Endodermal cell (in vitro differentiated cells): Measurements from ENCODE around the gene HAUS1. TPM values are rescaled to one million over a fixed set of nuclear protein-coding genes. Genes with fewer than 3 reads are reported as not detected.

Source experiments
- DNase-seq: peaks from one replicate; pipeline ENCODE4 v3.0.0-alpha.2; 2017
- H3K27ac ChIP-seq: 2 replicates; pipeline ENCODE4 v1.5.1; 2013; ENCODE audit warnings: mild to moderate bottlenecking, low read depth, low read length, moderate library complexity
- H3K27me3 ChIP-seq: 2 replicates; pipeline ENCODE4 v1.6.1; 2013; ENCODE audit warnings: mild to moderate bottlenecking, low read length, moderate library complexity; ENCODE audit not compliant: insufficient read depth, control insufficient read depth, poor library complexity, severe bottlenecking
- H3K36me3 ChIP-seq: 2 replicates; pipeline ENCODE4 v1.7.0; 2013; ENCODE audit warnings: mild to moderate bottlenecking, low read length, moderate library complexity; ENCODE audit not compliant: control insufficient read depth, insufficient read depth
- H3K4me1 ChIP-seq: one replicate; pipeline ENCODE4 v1.7.0; 2013; ENCODE audit warnings: low read length; ENCODE audit not compliant: control insufficient read depth, insufficient read depth
- H3K4me3 ChIP-seq: 2 replicates; pipeline ENCODE4 v1.5.1; 2013; ENCODE audit warnings: mild to moderate bottlenecking, low read length, moderate library complexity
- H3K9ac ChIP-seq: 2 replicates; pipeline ENCODE4 v1.6.1; 2013; ENCODE audit warnings: mild to moderate bottlenecking, low read length, moderate library complexity; ENCODE audit not compliant: poor library complexity, severe bottlenecking; ENCODE audit errors: extremely low read depth
- H3K9me3 ChIP-seq: 2 replicates; pipeline ENCODE4 v1.6.1; 2013; ENCODE audit warnings: mild to moderate bottlenecking, low read length, moderate library complexity; ENCODE audit not compliant: control insufficient read depth
- H3K27ac Mint-ChIP-seq: 2 replicates; pipeline ENCODE4 v1.8.0; 2020; ENCODE audit warnings: mixed read lengths
- H3K27me3 Mint-ChIP-seq: 2 replicates; pipeline ENCODE4 v1.8.0; 2021; ENCODE audit warnings: mild to moderate bottlenecking, mixed read lengths; ENCODE audit not compliant: insufficient read depth
- H3K36me3 Mint-ChIP-seq: 2 replicates; pipeline ENCODE4 v1.8.0; 2020; ENCODE audit warnings: low read depth, mixed read lengths
- H3K4me1 Mint-ChIP-seq: 2 replicates; pipeline ENCODE4 v1.8.0; 2020; ENCODE audit warnings: mixed read lengths
- H3K4me3 Mint-ChIP-seq: 2 replicates; pipeline ENCODE4 v1.8.0; 2020; ENCODE audit warnings: mild to moderate bottlenecking, moderate library complexity, mixed read lengths
- H3K9me3 Mint-ChIP-seq: 2 replicates; pipeline ENCODE4 v1.8.0; 2020; ENCODE audit warnings: mild to moderate bottlenecking, mixed read lengths
- WGBS, 2 experiments: methylation state at CpG; one replicate each; pipeline versions ENCODE4 v1.1.5 to v1.1.7; 2013; ENCODE audit warnings: missing lambda C conversion rate in 2 of 2, mixed read lengths in 1 of 2; ENCODE audit not compliant: insufficient coverage in 1 of 2, insufficient read length in 1 of 2; 5-methylcytosine and 5-hydroxymethylcytosine counted together
- total RNA-seq, 2 donors: library from RNA; stranded (reverse); fragmentation: NEBNext Ultra II Directional in 1 of 2; extraction: Animal tissue kit (Norgen Biotek cat#: 25700) in 1 of 2; gene quantifications; 2 replicates in 1 of 2; 3 replicates in 1 of 2; pipeline ENCODE4 v1.2.1, GENCODE V29; 2021
- TF ChIP-seq, protein P1 (sequence below): fragments of 200-600 bp; sonication (generic); conservative IDR thresholded peaks from 2 replicates; pipeline ENCODE4 v1.5.0; 2021; ENCODE audit warnings: antibody characterized with exemption, mild to moderate bottlenecking

HAUS1 gene
- total RNA-seq, 2 donors from 2014 or later: 80.1 to 130 TPM

DNA sequence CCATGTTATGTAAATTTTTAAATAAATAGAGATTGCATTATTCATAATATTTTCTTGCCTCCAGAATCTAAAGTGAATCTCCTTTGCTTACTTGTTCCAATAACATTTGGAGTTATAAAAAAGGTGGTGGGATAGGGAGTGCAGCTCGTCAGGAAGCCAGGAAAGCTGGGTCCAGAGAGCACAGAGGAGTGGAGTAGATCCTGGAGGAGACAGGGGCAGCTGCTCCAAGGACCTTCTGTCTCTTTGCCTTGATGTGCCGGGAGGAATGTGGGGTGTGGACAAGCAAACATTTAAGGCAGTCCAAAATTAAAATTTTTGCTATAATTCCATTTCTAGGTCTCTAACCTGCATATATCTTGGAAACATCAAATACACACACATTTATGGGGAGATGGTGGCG lies 29.3 kb downstream of the HAUS1 start:
- no peak for DNase-seq
- no peaks in the 10 kb centered on the region for H3K9me3 Mint-ChIP-seq
- no peaks in the 10 kb centered on the region for H3K4me1 ChIP-seq
- H3K4me1 Mint-ChIP-seq: peaks cover 8% of the 10 kb centered on the region
- peaks cover 21% of the 10 kb centered on the region for H3K36me3 Mint-ChIP-seq
- H3K27me3 ChIP-seq: no peaks in the 10 kb centered on the region
- WGBS, 2 experiments: 91 to 100% methylated on average over 1 to 3 of the region's 3 CpGs
- no peak overlapping the region for H3K9ac ChIP-seq
- H3K4me3 ChIP-seq: no peak overlapping the region
- no peaks in the 10 kb centered on the region for H3K9me3 ChIP-seq
- no peak overlapping the region for H3K27ac Mint-ChIP-seq
- H3K27me3 Mint-ChIP-seq: no peaks in the 10 kb centered on the region
- no peak overlapping the region for H3K27ac ChIP-seq
- TF ChIP-seq, protein P1, sequence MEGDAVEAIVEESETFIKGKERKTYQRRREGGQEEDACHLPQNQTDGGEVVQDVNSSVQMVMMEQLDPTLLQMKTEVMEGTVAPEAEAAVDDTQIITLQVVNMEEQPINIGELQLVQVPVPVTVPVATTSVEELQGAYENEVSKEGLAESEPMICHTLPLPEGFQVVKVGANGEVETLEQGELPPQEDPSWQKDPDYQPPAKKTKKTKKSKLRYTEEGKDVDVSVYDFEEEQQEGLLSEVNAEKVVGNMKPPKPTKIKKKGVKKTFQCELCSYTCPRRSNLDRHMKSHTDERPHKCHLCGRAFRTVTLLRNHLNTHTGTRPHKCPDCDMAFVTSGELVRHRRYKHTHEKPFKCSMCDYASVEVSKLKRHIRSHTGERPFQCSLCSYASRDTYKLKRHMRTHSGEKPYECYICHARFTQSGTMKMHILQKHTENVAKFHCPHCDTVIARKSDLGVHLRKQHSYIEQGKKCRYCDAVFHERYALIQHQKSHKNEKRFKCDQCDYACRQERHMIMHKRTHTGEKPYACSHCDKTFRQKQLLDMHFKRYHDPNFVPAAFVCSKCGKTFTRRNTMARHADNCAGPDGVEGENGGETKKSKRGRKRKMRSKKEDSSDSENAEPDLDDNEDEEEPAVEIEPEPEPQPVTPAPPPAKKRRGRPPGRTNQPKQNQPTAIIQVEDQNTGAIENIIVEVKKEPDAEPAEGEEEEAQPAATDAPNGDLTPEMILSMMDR: no peak
- peaks cover 19% of the 10 kb centered on the region for H3K36me3 ChIP-seq
- H3K4me3 Mint-ChIP-seq: no peak overlapping the region

DNA sequence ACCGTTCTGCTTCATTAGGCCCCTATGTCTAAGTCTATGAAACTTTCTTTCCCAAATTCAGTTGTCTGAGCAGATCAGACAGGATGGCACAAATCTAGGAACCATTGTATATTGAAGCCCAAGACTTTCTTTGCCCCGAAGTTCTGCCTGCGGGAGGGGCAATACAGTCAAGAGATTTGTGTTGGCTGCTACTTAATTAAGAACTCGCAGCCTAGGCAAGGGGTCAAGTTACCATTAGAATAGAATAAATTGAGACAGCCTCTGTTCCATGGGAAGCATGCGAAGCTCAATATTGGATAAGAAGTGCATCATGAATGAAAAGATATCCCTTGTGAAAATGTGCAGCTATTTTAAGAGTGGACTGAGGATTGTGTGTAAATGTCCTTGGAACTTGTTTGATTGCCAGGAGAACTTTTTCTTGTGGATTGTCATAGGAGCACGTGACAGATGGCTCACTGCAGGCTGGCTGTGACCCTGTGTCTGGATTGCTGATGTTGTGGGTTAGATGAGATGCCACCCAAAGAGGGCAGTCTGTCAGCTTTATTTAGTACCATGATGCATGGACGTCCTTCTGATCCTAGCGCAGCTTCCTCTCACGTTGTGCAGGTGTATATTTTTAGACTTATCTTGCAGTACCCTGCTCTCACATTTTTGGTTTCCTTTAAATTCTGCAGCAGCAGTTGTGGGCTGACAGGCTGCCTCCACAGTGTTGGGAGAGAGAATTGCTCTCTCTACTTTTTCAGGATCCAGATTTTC lies 30.9 kb downstream of the HAUS1 start:
- no peak overlapping the region for H3K4me3 ChIP-seq
- Mint-ChIP-seq H3K4me1 (peaks cover 8% of the 10 kb centered on the region), H3K4me3 (no peak overlapping the region), H3K27ac (peak overlapping the region; percentile 8), H3K36me3 (peaks cover 8% of the 10 kb centered on the region), H3K27me3 (no peaks in the 10 kb centered on the region), H3K9me3 (no peaks in the 10 kb centered on the region)
- no peaks in the 10 kb centered on the region for H3K9me3 ChIP-seq
- H3K27ac ChIP-seq: no peak overlapping the region
- no peaks in the 10 kb centered on the region for H3K4me1 ChIP-seq
- 81% methylated on average over 9 of the region's 9 CpGs for WGBS, 2 experiments
- TF ChIP-seq, protein P1: no peak
- peaks cover 3% of the 10 kb centered on the region for H3K36me3 ChIP-seq
- H3K27me3 ChIP-seq: no peaks in the 10 kb centered on the region
- no peak overlapping the region for H3K9ac ChIP-seq
- DNase-seq: no peak

DNA sequence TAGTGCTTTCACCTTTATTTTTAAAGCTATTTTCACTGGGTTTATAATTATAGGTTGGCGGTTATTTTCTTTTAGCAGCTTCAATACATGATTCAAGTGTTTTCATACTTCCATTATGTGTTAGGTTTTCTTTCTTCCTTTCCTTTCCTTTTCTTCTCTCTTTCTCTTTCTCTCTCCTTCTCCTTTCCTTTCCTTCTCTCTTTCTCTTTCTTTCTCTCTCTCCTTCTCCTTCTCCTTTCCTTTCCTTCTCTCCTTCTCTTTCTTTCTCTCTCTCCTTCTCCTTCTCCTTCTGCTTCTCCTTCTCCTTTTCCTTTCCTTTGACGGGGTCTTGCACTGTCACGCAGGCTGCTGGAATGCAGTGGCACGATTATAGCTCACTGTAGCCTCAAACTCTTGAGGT lies 36.0 kb downstream of the HAUS1 start:
- Mint-ChIP-seq H3K27ac (no peak overlapping the region), H3K9me3 (no peaks in the 10 kb centered on the region), H3K4me3 (no peak overlapping the region), H3K4me1 (peaks cover 3% of the 10 kb centered on the region), H3K27me3 (no peaks in the 10 kb centered on the region), H3K36me3 (no peaks in the 10 kb centered on the region)
- Histone ChIP-seq H3K9me3 (no peaks in the 10 kb centered on the region), H3K27ac (no peak overlapping the region), H3K4me3 (no peak overlapping the region), H3K36me3 (no peaks in the 10 kb centered on the region), H3K27me3 (no peaks in the 10 kb centered on the region), H3K4me1 (no peaks in the 10 kb centered on the region), H3K9ac (no peak overlapping the region)
- 96 to 100% methylated on average over 3 of the region's 4 CpGs for WGBS, 2 experiments
- TF ChIP-seq, protein P1: no peak
- no peak for DNase-seq
